ENCODE data around the gene SPINDOC.
"Not testable (repeated sequence)": the region's sequence is repeated elsewhere in the genome, so short reads cannot be mapped to it uniquely, and the experiment has no call there.

SPINDOC gene

GRCh38 chr11:63810383-63810782, 2.9 kb upstream of the SPINDOC start:
- DNase-seq (ENCODE audit: low spot score in 2 of 2); H3K9me3 Mint-ChIP-seq; ATAC-seq (ENCODE audit: low read depth); H3K27ac Mint-ChIP-seq; H3K4me3 Mint-ChIP-seq; H3K27me3 Mint-ChIP-seq; H3K36me3 Mint-ChIP-seq: not testable (repeated sequence)
- peaks cover 14% of the 10 kb centered on the region for H3K4me1 Mint-ChIP-seq

DNA sequence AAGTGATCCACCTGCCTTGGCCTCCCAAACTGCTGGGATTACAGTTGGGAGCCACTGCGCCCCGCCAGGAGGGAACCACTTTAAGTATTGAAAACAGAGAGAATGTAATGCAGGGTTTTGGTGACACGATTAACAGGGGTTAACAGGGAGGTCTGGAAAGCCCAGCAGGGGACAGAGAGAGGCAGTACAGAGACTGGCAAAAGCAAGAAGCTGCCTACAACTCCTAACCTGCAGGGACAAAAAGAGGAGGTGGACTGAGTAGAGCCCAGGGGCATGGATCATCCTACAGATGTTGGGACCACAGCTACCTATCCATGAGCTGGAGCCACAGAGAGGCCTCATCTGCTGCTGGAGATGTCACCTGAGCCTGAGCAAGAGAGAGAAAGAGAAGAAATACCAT, 1.7 kb upstream of the SPINDOC start:
- H3K27me3 Mint-ChIP-seq: no peaks in the 10 kb centered on the region
- no peak for DNase-seq (ENCODE audit: low spot score in 2 of 2)
- H3K9me3 Mint-ChIP-seq: no peaks in the 10 kb centered on the region
- ATAC-seq (ENCODE audit: low read depth): no peak
- H3K36me3 Mint-ChIP-seq: peaks cover 3% of the 10 kb centered on the region
- peaks cover 19% of the 10 kb centered on the region for H3K4me1 Mint-ChIP-seq
- no peak overlapping the region for H3K4me3 Mint-ChIP-seq
- no peak overlapping the region for H3K27ac Mint-ChIP-seq

DNA sequence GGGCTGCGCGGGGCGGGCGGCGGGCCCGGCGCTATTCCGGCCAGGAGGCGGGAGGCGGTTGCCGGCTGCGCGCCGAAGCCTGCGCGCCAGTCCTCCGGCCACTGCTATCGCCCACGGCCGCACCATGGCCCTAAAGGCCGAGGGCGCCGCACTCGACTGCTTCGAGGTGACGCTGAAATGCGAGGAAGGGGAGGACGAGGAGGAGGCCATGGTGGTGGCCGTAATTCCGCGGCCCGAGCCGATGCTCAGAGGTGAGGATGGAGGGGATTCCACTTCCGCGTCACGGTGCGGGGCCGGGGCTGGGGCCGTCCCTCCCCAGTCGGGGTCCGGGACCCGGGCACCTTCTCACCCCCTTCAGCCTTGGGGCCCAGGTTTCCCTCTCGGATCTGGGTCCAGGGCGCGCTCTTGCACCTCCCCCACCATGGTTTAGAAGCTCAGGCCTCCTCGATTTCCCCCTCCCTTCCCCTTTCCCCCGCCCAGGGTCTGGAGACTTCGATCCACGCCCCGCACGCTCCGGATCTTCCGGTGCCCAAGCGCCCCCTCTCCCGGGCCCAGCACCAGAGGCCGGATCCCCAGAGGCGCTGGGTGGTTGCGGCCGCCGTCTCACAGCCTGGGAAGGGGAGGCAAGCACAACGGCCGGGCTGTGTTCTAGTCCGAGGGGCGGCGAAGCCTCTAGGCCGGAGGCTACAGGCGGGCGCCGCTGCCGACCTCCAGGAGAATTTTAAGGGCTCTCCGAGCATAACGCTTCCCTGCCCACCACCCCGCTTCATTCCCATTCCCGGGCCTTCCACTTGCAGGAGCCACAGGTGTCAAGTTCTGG, 517 bp downstream of the SPINDOC start:
- H3K36me3 Mint-ChIP-seq: peaks cover 7% of the 10 kb centered on the region
- peak; percentile 23 for ATAC-seq (ENCODE audit: low read depth)
- H3K9me3 Mint-ChIP-seq: no peaks in the 10 kb centered on the region
- H3K27ac Mint-ChIP-seq: no peak overlapping the region
- H3K27me3 Mint-ChIP-seq: no peaks in the 10 kb centered on the region
- H3K4me3 Mint-ChIP-seq: peak overlapping the region; percentile 84
- DNase-seq (ENCODE audit: low spot score in 2 of 2): peak in 1 of 2 donors; percentile 25
- peaks cover 19% of the 10 kb centered on the region for H3K4me1 Mint-ChIP-seq

DNA sequence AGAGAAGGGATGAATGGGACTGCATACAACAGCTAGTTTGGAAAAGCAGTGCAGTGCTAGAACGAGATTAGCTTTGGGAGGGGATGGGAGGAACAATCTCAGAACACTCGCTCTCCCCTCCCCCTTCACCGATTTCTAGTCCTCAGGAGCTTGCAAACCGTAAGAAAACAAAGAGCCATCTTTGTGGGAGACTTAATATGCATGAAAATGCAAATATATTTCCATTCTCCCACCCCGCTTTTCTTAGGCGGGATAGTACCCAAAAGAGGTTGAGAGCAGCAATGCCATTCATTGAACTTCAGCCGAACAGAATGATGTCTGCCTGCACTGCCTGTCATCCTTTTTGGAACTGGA, 1.1 kb downstream of the SPINDOC start:
- H3K27ac Mint-ChIP-seq: no peak overlapping the region
- H3K4me3 Mint-ChIP-seq: peak overlapping the region; percentile 84
- H3K36me3 Mint-ChIP-seq: peaks cover 7% of the 10 kb centered on the region
- ATAC-seq (ENCODE audit: low read depth) (peak; percentile 14), DNase-seq (ENCODE audit: low spot score in 2 of 2) (no peak)
- no peaks in the 10 kb centered on the region for H3K27me3 Mint-ChIP-seq
- no peaks in the 10 kb centered on the region for H3K9me3 Mint-ChIP-seq
- peaks cover 19% of the 10 kb centered on the region for H3K4me1 Mint-ChIP-seq

GRCh38 chr11:63816166-63816565, 2.9 kb downstream of the SPINDOC start:
- no peak overlapping the region for H3K27ac Mint-ChIP-seq
- peaks cover 19% of the 10 kb centered on the region for H3K4me1 Mint-ChIP-seq
- no peak for DNase-seq (ENCODE audit: low spot score in 2 of 2)
- H3K36me3 Mint-ChIP-seq: peaks cover 14% of the 10 kb centered on the region
- H3K4me3 Mint-ChIP-seq: no peak overlapping the region
- H3K27me3 Mint-ChIP-seq: no peaks in the 10 kb centered on the region
- ATAC-seq (ENCODE audit: low read depth): no peak
- no peaks in the 10 kb centered on the region for H3K9me3 Mint-ChIP-seq

DNA sequence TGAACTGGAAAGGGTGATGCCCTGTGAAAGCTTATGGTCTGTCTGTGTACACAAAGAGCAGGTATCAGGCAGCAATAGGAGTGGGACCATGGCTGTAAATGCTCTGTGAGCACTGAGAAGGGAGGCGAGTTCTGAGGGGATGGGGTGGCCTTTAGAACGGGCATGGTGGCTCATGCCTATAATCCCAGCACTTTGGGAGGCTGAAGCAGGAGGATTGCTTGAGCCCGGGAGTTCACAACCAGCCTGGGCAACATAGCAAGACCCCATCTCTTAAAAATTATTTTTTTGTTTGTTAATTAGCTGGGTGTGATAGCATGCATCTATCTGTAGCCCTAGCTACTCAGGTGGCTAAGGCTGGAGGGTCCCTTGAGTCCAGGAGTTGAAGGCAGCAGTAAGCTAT, 3.5 kb downstream of the SPINDOC start:
- no peak overlapping the region for H3K27ac Mint-ChIP-seq
- no peaks in the 10 kb centered on the region for H3K9me3 Mint-ChIP-seq
- H3K4me1 Mint-ChIP-seq: peaks cover 19% of the 10 kb centered on the region
- H3K27me3 Mint-ChIP-seq: no peaks in the 10 kb centered on the region
- peaks cover 18% of the 10 kb centered on the region for H3K36me3 Mint-ChIP-seq
- DNase-seq (ENCODE audit: low spot score in 2 of 2): no peak
- no peak overlapping the region for H3K4me3 Mint-ChIP-seq
- no peak for ATAC-seq (ENCODE audit: low read depth)

DNA sequence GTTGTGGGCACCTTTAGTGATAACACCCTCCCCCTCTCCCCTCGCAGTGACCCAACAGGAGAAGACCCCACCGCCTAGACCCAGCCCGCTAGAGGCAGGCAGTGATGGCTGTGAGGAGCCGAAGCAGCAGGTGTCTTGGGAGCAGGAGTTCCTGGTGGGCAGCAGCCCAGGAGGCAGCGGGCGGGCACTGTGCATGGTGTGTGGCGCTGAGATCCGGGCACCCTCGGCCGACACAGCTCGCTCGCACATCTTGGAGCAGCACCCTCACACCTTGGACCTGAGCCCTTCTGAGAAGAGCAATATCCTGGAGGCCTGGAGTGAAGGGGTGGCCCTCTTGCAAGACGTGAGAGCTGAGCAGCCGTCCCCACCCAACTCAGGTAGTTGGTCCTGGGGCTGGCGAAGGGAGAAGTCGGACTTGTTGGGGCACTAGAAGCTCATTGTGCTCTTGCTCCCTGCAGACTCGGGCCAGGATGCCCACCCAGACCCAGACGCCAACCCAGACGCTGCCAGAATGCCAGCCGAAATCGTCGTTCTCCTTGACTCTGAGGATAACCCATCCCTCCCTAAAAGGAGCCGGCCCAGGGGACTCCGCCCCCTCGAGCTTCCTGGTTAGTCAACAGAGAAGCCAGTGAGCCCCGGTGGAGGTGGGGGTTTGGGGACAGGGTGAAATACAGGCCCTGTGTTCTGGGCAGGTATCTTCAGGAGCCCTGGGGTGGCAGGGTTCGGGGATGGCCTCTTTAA, 4.7 kb downstream of the SPINDOC start:
- DNase-seq (ENCODE audit: low spot score in 2 of 2): no peak
- Mint-ChIP-seq H3K4me1 (peaks cover 17% of the 10 kb centered on the region), H3K4me3 (no peak overlapping the region), H3K27ac (no peak overlapping the region), H3K36me3 (peaks cover 24% of the 10 kb centered on the region), H3K9me3 (no peaks in the 10 kb centered on the region), H3K27me3 (no peaks in the 10 kb centered on the region)
- no peak for ATAC-seq (ENCODE audit: low read depth)

DNA sequence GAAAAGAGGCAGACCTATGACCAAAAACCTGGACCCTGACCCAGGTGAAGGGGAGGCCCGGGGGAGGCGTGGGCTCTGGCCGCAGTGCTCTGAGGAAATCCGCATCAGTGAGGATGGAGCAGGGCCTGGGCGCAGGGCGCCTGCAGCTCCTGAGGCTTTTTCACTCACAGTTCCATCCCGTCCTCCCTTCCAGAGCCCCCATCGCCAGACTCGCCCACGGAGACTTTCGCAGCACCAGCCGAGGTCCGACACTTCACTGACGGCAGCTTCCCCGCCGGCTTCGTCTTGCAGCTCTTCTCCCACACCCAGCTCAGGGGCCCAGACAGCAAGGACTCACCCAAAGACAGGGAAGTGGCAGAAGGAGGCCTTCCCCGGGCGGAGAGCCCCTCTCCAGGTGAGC, 5.4 kb downstream of the SPINDOC start:
- Mint-ChIP-seq H3K9me3 (no peaks in the 10 kb centered on the region), H3K27ac (no peak overlapping the region), H3K4me3 (no peak overlapping the region), H3K4me1 (peaks cover 17% of the 10 kb centered on the region), H3K27me3 (no peaks in the 10 kb centered on the region), H3K36me3 (peaks cover 27% of the 10 kb centered on the region)
- DNase-seq (ENCODE audit: low spot score in 2 of 2): no peak
- ATAC-seq (ENCODE audit: low read depth): no peak

DNA sequence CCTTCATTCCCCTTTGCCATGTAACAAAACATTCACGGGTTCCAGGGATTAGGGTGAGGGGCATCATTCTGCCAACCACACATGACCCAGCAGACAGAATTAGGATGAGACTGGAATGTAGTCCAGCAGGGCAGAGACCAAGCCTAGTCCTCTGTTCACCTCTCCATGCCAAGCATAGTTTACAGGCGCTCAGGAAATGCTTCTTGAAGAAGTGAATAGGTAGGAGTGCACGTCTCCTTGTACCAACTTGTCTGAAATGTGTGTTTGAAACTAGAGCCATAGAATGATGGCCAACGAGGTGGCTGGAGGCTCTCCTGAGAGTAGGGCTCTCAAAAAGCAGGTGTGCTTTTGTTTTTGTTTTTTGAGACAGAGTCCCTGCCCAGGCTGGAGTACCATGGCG, 8.2 kb downstream of the SPINDOC start:
- Mint-ChIP-seq H3K36me3 (peaks cover 35% of the 10 kb centered on the region), H3K4me3 (no peak overlapping the region), H3K4me1 (no peaks in the 10 kb centered on the region), H3K27me3 (no peaks in the 10 kb centered on the region), H3K9me3 (no peaks in the 10 kb centered on the region), H3K27ac (no peak overlapping the region)
- DNase-seq (ENCODE audit: low spot score in 2 of 2) (no peak), ATAC-seq (ENCODE audit: low read depth) (no peak)

DNA sequence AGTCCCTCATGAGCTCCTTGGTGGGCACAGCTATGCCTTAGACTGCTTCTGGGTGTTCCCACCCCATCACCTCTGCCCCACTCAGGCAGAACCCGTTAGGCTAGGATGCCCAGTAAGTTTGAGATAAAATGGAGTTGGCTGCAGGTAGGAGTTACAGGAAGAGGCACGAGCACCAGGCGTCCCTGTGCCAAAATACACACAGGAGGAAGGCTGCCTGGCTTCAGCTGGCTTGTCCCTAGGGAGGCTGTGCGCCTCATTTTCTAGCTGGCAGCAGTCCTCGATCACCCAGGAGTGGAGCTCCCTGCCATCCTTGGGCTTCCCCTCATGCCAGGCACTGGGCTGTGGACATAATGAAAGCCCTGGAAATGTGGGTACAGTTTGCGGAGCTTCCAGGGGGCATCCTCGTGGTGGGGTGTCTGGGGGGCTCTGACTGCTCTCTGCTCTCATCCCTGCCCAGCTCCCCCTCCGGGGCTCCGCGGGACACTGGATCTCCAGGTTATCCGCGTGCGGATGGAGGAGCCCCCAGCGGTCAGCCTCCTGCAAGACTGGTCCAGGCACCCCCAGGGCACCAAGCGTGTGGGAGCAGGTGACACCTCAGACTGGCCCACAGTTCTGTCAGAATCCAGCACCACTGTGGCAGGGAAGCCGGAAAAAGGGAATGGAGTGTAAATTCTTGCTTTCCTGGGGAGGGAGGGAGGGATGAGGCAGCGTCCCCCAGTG, 13.4 kb downstream of the SPINDOC start:
- H3K27me3 Mint-ChIP-seq: no peaks in the 10 kb centered on the region
- H3K4me3 Mint-ChIP-seq: no peak overlapping the region
- H3K36me3 Mint-ChIP-seq: peaks cover 23% of the 10 kb centered on the region
- ATAC-seq (ENCODE audit: low read depth): no peak
- no peak for DNase-seq (ENCODE audit: low spot score in 2 of 2)
- H3K27ac Mint-ChIP-seq: no peak overlapping the region
- H3K4me1 Mint-ChIP-seq: no peaks in the 10 kb centered on the region
- H3K9me3 Mint-ChIP-seq: no peaks in the 10 kb centered on the region

DNA sequence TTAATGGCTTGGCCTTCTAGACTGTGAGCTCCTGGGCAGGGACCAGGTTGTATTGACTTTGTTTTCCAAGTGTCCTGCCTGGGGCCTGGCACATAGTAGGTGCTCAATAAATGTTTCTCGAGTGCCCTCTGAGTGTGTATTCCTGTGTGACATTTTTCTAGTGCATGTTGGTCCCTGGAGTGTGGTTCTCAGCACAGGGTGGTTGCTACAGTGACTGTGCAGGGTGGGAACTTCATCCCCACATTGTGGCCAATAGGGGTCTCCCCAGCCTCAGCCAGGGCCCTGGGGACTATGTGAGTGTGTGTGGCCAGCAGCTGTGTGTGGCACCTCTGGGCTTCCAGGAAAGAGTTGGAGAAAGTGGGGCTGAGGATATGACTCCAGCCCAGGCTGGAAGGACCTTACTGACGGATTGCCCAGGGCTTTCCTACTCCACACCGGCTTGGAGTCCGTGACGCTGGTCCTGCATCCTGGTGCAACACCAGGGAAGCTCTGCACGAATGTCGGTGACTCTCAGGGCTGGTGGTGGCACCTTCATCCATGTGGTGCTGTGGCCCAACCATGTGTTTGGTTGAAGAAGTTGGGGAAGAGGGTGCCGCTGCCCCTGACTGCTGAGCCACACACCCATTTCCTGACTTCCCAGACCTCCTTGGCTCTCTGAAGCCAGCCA, 16.7 kb downstream of the SPINDOC start:
- Mint-ChIP-seq H3K27me3 (no peaks in the 10 kb centered on the region), H3K27ac (no peak overlapping the region), H3K36me3 (peaks cover 6% of the 10 kb centered on the region), H3K4me3 (no peak overlapping the region), H3K9me3 (no peaks in the 10 kb centered on the region), H3K4me1 (peaks cover 5% of the 10 kb centered on the region)
- DNase-seq (ENCODE audit: low spot score in 2 of 2): no peak
- no peak for ATAC-seq (ENCODE audit: low read depth)

GRCh38 chr11:63831326-63831725, 18.1 kb downstream of the SPINDOC start:
- no peaks in the 10 kb centered on the region for H3K9me3 Mint-ChIP-seq
- ATAC-seq (ENCODE audit: low read depth) (no peak), DNase-seq (ENCODE audit: low spot score in 2 of 2) (no peak)
- no peaks in the 10 kb centered on the region for H3K27me3 Mint-ChIP-seq
- H3K27ac Mint-ChIP-seq: no peak overlapping the region
- no peak overlapping the region for H3K4me3 Mint-ChIP-seq
- peaks cover 2% of the 10 kb centered on the region for H3K36me3 Mint-ChIP-seq
- peaks cover 8% of the 10 kb centered on the region for H3K4me1 Mint-ChIP-seq

DNA sequence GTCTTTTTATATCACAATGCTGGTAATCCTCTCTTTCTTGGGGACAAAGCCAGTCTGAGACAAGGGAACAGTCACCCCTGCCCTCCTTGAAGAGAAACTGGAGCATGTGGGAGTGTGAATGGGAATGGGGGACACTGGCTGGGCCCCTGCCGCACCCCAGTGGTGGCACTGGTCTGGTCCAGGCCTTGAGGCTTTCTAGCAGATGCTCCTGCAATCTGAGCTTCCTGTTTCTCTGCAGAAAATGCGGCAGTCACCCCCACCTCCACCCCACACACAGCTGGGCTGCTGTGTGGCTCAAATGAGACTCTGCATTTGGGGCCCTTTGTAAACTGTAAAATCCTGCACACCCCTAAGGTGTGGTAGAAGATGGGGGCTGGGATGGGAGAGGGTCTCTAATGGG, 19.1 kb downstream of the SPINDOC start:
- no peaks in the 10 kb centered on the region for H3K27me3 Mint-ChIP-seq
- H3K36me3 Mint-ChIP-seq: no peaks in the 10 kb centered on the region
- H3K9me3 Mint-ChIP-seq: no peaks in the 10 kb centered on the region
- H3K4me1 Mint-ChIP-seq: peaks cover 14% of the 10 kb centered on the region
- ATAC-seq (ENCODE audit: low read depth) (peak; percentile 67), DNase-seq (ENCODE audit: low spot score in 2 of 2) (no peak)
- no peak overlapping the region for H3K4me3 Mint-ChIP-seq
- no peak overlapping the region for H3K27ac Mint-ChIP-seq

DNA sequence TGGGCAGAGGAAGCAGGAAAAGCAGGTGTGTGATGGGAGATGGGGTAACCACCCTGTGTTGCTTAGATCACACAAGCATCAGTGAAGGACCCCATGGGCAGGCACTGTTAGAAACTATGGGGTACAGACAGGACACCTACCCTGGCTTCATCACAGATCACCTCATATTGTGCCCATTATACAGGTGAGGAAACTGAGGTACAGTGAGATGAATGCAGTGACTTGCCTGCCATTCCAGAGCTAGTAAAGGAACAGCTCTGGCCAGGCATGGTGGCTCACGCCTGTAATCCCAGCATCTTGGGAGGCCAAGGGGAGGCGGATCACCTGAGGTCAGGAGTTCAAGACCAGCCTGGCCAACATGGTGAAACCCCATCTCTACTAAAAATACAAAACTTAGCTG, 19.8 kb downstream of the SPINDOC start:
- no peak overlapping the region for H3K27ac Mint-ChIP-seq
- no peaks in the 10 kb centered on the region for H3K27me3 Mint-ChIP-seq
- H3K4me3 Mint-ChIP-seq: no peak overlapping the region
- H3K4me1 Mint-ChIP-seq: peaks cover 21% of the 10 kb centered on the region
- H3K9me3 Mint-ChIP-seq: no peaks in the 10 kb centered on the region
- ATAC-seq (ENCODE audit: low read depth): no peak
- DNase-seq (ENCODE audit: low spot score in 2 of 2): no peak
- no peaks in the 10 kb centered on the region for H3K36me3 Mint-ChIP-seq

Measured in memory B cell (primary cell).